HEK293T (cell line): Measurements from ENCODE around the gene RAET1G.
A peak's percentile ranks its signal among the peaks of the same experiment; 100 is the strongest.
"Not testable (repeated sequence)": the region's sequence is repeated elsewhere in the genome, so short reads cannot be mapped to it uniquely, and the experiment has no call there.

Experiments
- CTCF ChIA-PET: fragments of 350-600 bp; formaldehyde crosslinking; extraction: SDS; loops from one replicate; lab custom pipeline; 2021; ENCODE audit warnings: antibody characterized with exemption, inconsistent platforms; lab: Yijun Ruan, JAX
- POLR2A ChIA-PET: fragments of 350-600 bp; formaldehyde crosslinking; extraction: SDS; loops from one replicate; lab custom pipeline; 2020; ENCODE audit warnings: antibody characterized with exemption, inconsistent platforms; lab: Yijun Ruan, JAX
- DNase-seq: peaks from one replicate; pipeline ENCODE4 v3.0.0; 2012; ENCODE audit warnings: mixed read lengths; ENCODE audit errors: extremely low spot score
- ARNT ChIP-seq: fragments of 450-650 bp; IDR thresholded peaks from 2 replicates; pipeline ENCODE4 v1.6.1; 2017; ENCODE audit warnings: mild to moderate bottlenecking
- BHLHE40 ChIP-seq: fragments of 450-650 bp; IDR thresholded peaks from 2 replicates; pipeline ENCODE4 v1.6.1; 2016; ENCODE audit warnings: mild to moderate bottlenecking, moderate library complexity, borderline replicate concordance
- CTBP1 ChIP-seq: fragments of 450-650 bp; IDR thresholded peaks from 2 replicates; pipeline ENCODE4 v1.6.1; 2016; ENCODE audit warnings: borderline replicate concordance
- ELF4 ChIP-seq: fragments of 450-650 bp; IDR thresholded peaks from 2 replicates; pipeline ENCODE4 v1.6.1; 2017; ENCODE audit warnings: antibody characterized with exemption
- FOXA1 ChIP-seq: fragments of 450-650 bp; IDR thresholded peaks from 2 replicates; pipeline ENCODE4 v1.6.1; 2016; ENCODE audit warnings: mild to moderate bottlenecking
- FOXK2 ChIP-seq: fragments of 450-650 bp; IDR thresholded peaks from 2 replicates; pipeline ENCODE4 v1.6.1; 2016; ENCODE audit warnings: mild to moderate bottlenecking
- FOXM1 ChIP-seq: fragments of 450-650 bp; IDR thresholded peaks from 2 replicates; pipeline ENCODE4 v1.6.1; 2017; ENCODE audit warnings: mild to moderate bottlenecking, borderline replicate concordance
- HDGF ChIP-seq: fragments of 450-650 bp; IDR thresholded peaks from 2 replicates; pipeline ENCODE4 v1.6.1; 2017; ENCODE audit warnings: antibody characterized with exemption, borderline replicate concordance
- L3MBTL2 ChIP-seq: fragments of 450-650 bp; conservative IDR thresholded peaks from 2 replicates; pipeline ENCODE4 v1.6.1; 2016; ENCODE audit warnings: mild to moderate bottlenecking
- LEF1 ChIP-seq: fragments of 450-650 bp; IDR thresholded peaks from 2 replicates; pipeline ENCODE4 v1.6.1; 2017; ENCODE audit warnings: mild to moderate bottlenecking, borderline replicate concordance
- NFRKB ChIP-seq: fragments of 450-650 bp; IDR thresholded peaks from 2 replicates; pipeline ENCODE4 v1.6.1; 2016; ENCODE audit warnings: mild to moderate bottlenecking, moderate library complexity
- SP1 ChIP-seq: fragments of 450-650 bp; IDR thresholded peaks from 2 replicates; pipeline ENCODE4 v1.6.1; 2017
- SUZ12 ChIP-seq: fragments of 450-650 bp; IDR thresholded peaks from 2 replicates; pipeline ENCODE4 v1.6.1; 2016; ENCODE audit warnings: mild to moderate bottlenecking
- TARDBP ChIP-seq: fragments of 450-650 bp; IDR thresholded peaks from 2 replicates; pipeline ENCODE4 v1.6.1; 2016
- ZNF384 ChIP-seq: fragments of 450-650 bp; IDR thresholded peaks from 2 replicates; pipeline ENCODE4 v1.6.1; 2016
- TF ChIP-seq, protein P1 (sequence below): fragments of 450-650 bp; IDR thresholded peaks from 2 replicates; pipeline ENCODE4 v1.6.1; 2016

Gene RAET1G

DNA sequence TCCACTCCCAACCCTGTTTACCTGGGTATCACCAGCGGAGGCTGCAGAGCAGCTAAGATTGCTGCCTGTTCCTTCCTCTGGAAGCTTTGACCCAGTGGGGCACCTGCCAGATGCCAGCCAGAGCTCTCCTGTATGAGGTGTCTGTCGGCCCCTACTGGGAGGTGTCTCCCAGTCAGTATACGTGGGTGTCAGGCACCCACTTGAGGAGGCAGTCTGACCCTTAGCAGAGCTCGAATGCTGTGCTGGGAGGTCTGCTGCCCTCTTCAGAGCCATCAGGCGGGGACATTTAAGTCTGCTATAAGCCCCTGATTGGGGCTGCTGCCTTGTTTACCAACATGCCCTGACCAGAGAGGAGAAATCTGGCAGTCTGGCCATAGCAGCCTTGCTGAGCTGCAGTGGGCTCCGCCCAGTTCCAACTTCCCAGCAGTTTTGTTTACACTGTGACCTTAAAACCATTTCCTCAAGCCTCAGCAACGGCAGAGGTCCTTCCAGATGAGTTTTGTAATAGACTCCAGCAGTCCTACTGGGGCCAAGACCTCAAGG is 27.8 kb downstream of the RAET1G start:
- DNase-seq: peak; percentile 5
- no peak for TF ChIP-seq LEF1
- no peak for TF ChIP-seq BHLHE40
- no peak for TF ChIP-seq CTBP1
- TF ChIP-seq FOXK2: no peak
- no peak for TF ChIP-seq TARDBP
- no peak for TF ChIP-seq L3MBTL2
- TF ChIP-seq SP1: no peak
- no peak for TF ChIP-seq SUZ12
- TF ChIP-seq ELF4: no peak
- no peak for TF ChIP-seq ARNT
- no peak for TF ChIP-seq HDGF
- TF ChIP-seq FOXA1: no peak
- TF ChIP-seq, protein P1, sequence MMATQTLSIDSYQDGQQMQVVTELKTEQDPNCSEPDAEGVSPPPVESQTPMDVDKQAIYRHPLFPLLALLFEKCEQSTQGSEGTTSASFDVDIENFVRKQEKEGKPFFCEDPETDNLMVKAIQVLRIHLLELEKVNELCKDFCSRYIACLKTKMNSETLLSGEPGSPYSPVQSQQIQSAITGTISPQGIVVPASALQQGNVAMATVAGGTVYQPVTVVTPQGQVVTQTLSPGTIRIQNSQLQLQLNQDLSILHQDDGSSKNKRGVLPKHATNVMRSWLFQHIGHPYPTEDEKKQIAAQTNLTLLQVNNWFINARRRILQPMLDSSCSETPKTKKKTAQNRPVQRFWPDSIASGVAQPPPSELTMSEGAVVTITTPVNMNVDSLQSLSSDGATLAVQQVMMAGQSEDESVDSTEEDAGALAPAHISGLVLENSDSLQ: no peak
- no peak for TF ChIP-seq NFRKB
- ChIA-PET CTCF (interaction anchor here (0.6 to 1.2 kb wide), 2 partner anchors 15 to 73 kb away, joined by 4 read pairs; no protein-coding TSS in a partner anchor), POLR2A (no interaction called here)

DNA sequence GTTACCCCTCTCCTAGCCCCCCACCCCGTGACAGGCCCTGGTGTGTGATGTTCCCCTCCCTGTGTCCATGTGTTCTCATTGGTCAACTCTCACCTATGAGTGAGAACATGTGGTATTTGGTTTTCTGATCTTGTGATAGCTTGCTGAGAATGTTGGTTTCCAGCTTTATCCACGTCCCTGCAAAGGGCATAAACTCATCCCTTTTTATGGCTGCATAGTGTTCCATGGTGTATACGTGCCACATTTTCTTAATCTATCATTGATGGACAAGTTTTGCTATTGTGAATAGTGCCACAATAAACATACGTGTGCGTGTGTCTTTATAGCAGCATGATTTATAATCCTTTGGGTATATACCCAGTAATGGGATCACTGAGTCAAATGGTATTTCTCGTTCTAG is 31.1 kb downstream of the RAET1G start:
- CTCF ChIA-PET, DNase-seq, POLR2A ChIA-PET: not testable (repeated sequence)

DNA sequence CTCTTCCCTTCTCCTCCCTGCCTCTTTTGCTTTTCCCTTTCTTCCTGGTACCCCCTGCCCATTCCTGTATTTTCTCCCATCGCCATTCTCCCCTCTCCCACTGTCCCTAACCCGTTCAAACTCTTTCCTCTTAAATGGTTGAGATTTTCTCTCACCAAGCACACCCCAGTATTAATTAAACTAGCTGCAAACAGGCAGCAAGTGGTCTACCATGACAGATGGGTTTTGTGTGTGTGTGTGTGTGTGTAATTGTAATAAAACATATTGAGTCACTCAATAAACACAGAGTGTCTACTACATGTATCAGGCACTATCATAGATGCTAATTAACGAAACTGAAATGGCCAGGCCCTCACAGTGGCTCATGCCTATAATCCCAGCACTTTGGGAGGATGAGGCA is 31.7 kb downstream of the RAET1G start:
- ChIA-PET POLR2A (no interaction called here), CTCF (no interaction called here)
- TF ChIP-seq BHLHE40 (no peak), ZNF384 (no peak), TARDBP (no peak), SP1 (no peak), HDGF (no peak), FOXK2 (no peak), ARNT (no peak), CTBP1 (no peak), L3MBTL2 (no peak), ELF4 (no peak), SUZ12 (no peak), LEF1 (no peak), FOXM1 (no peak)
- TF ChIP-seq, protein P1: no peak
- no peak for DNase-seq

DNA sequence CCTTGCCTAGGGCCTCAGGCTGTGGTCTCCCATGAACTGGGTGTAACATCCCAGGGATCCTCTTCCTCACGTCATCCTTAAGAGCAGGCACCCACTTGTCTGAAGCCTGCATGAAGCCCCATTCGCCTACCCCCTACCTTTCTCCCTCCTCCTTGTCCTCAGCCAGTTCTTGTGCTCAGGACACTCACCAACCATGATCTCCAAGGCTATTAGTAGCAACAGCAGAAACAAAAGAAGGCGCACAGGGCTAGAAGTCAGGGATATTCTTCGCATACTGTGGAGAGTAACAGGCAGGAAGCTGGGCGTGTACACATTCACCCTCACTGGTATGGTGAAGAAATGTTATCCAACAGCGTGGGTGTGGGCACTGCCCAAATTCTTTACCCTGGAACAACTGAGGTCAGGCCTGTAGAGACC is 32.3 kb downstream of the RAET1G start:
- no peak for TF ChIP-seq LEF1
- TF ChIP-seq, protein P1: no peak
- TF ChIP-seq SUZ12: no peak
- no peak for TF ChIP-seq ZNF384
- TF ChIP-seq NFRKB: no peak
- no peak for TF ChIP-seq FOXA1
- no peak for TF ChIP-seq L3MBTL2
- POLR2A ChIA-PET: no interaction called here
- DNase-seq: peak; percentile 4
- CTCF ChIA-PET: no interaction called here

DNA sequence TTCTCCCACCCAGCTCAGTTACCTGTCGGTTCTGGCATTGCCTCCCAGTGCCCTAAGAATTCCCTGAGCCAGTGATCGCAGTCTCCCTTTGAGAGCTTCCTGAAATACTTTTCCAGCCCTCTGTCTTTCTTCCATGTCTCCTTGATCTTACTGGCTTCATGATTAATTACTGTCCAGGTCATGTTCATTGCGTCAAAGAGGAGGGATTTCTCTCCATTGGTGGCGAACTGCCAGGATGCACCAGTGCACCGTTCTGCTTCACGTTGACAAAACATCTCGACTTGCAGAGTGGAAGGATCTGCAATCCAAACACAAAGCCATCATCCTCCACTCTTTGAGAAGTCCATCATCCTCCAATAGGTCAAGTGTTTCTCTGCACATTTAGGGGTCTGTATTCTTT is 33.6 kb downstream of the RAET1G start:
- ChIA-PET POLR2A (no interaction called here), CTCF (no interaction called here)
- TF ChIP-seq TARDBP (no peak), SUZ12 (no peak), BHLHE40 (no peak)
- DNase-seq: no peak

DNA sequence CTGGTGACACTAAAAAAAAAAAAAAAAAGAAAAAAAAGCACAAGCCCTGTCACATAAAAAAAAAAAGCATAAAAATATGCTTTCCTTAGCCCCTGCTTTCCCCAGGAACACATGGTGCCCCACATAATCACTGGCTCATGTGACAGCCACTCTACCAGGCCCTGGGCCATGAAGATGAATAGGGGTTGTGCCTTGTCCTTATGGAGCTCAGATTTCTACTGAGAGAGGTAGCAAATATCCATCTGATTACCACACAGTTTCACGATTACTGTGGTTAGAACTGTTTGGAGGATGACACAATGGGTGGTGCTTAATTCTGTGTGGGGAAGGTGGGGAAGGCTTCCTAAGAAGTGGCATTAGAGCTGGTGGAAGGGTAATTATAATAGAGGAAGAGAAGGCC is 34.3 kb downstream of the RAET1G start:
- ChIA-PET POLR2A (no interaction called here), CTCF (interaction anchor here (1.0 kb wide), 1 partner anchor 55 kb away, joined by 3 read pairs; no protein-coding TSS in a partner anchor)
- no peak for DNase-seq
- no peak for TF ChIP-seq FOXK2
- no peak for TF ChIP-seq LEF1
- TF ChIP-seq TARDBP: no peak
- no peak for TF ChIP-seq FOXA1
- no peak for TF ChIP-seq NFRKB
- no peak for TF ChIP-seq ARNT
- TF ChIP-seq SUZ12: no peak
- no peak for TF ChIP-seq SP1
- TF ChIP-seq, protein P1: no peak
- TF ChIP-seq FOXM1: no peak
- TF ChIP-seq L3MBTL2: no peak
- TF ChIP-seq CTBP1: no peak
- no peak for TF ChIP-seq ELF4
- TF ChIP-seq BHLHE40: no peak
- no peak for TF ChIP-seq HDGF
- no peak for TF ChIP-seq ZNF384
